ENCODE results near the gene ARHGEF9. TPM values are rescaled to one million over a fixed set of nuclear protein-coding genes. Genes with fewer than 3 reads are reported as not detected.
"Not testable (repeated sequence)": the region's sequence is repeated elsewhere in the genome, so short reads cannot be mapped to it uniquely, and the experiment has no call there.

ARHGEF9 gene
- total and polyA plus RNA-seq, 2 donors (not counting 1 experiment from before 2014, with no cell fraction given), result 11.5 to 18.5 TPM

DNA sequence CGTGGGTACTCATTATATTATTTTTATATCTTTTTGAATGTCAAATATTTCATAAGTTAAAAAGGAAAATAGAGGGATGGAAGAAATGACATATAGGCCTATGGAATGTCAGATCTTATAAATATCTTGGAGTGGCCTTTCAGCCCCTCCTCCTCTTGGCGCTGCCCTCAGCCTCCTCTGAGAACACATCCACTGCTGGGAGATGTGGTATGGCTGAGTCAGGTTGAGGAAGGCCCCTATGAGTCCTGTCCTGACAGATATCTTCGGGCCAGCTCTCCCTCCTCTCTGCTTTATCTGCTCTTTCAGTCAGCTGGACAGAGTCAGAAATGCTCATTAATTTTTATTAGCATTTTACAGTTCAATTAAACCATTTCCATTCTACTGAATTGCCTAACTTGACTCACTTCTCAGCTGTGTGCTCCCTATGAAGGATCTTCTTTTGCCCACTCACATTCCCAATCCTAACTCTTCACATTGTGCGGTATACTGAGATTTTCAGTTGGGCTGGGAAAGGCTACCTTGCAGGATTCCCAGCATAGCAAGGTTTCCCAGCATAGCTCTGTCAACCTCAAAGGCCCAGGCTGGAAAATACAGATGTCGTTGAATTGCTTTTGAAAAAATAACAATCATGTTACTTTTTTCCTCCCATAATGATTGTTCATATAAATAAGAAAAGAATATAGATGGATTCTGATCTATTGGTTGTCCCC, 128.0 kb downstream of the ARHGEF9 start:
- H3K36me3 ChIP-seq (ENCODE audit: control insufficient read depth, insufficient read depth, low read length), result no peaks in the 10 kb centered on the region
- no peak overlapping the region for H3K9ac ChIP-seq (ENCODE audit: insufficient read depth, low read length)
- no peaks in the 10 kb centered on the region for H3K79me2 ChIP-seq (ENCODE audit: control insufficient read depth, insufficient read depth, low read length)
- no peaks in the 10 kb centered on the region for H4K20me1 ChIP-seq (ENCODE audit: control insufficient read depth, extremely low read depth, insufficient read depth, low read length)
- no peaks in the 10 kb centered on the region for H3K27me3 ChIP-seq (ENCODE audit: control insufficient read depth, insufficient read depth, low read length)
- peak; percentile 38 to 85 for DNase-seq (ENCODE audit: low read depth in 2 of 2)
- no peak for TF ChIP-seq EZH2 (IDR thresholded peaks at IDR 0.05; ENCODE audit: low read length, missing control alignments)
- TF ChIP-seq CTCF (conservative IDR thresholded peaks at IDR 0.05 in 1 of 2, IDR thresholded peaks at IDR 0.05 in 1 of 2; ENCODE audit: low read depth in 1 of 2, low read length in 2 of 2), result no peak
- no peak overlapping the region for H2AFZ ChIP-seq (ENCODE audit: low read length)
- no peaks in the 10 kb centered on the region for H3K9me3 ChIP-seq (ENCODE audit: control insufficient read depth, insufficient read depth, low read depth, low read length)
- no peak overlapping the region for H3K4me2 ChIP-seq (ENCODE audit: extremely low read depth, insufficient read depth, low read length)
- H3K4me1 ChIP-seq (ENCODE audit: control insufficient read depth, extremely low read depth, insufficient read depth, low read length), result peaks cover 14% of the 10 kb centered on the region
- H3K27ac ChIP-seq (ENCODE audit: insufficient read depth, low read length), result peak overlapping the region; percentile 51
- H3K4me3 ChIP-seq (replicated peaks in 1 of 4; ENCODE audit: control extremely low read depth in 1 of 4, insufficient read depth in 1 of 4, low read depth in 3 of 4, low read length in 4 of 4), result no peak overlapping the region

GRCh38 chrX:63652086-63652765, 132.8 kb downstream of the ARHGEF9 start:
- Histone ChIP-seq H3K27me3 (ENCODE audit: control insufficient read depth, insufficient read depth, low read length) (no peaks in the 10 kb centered on the region), H3K36me3 (ENCODE audit: control insufficient read depth, insufficient read depth, low read length) (no peaks in the 10 kb centered on the region), H3K4me1 (ENCODE audit: control insufficient read depth, extremely low read depth, insufficient read depth, low read length) (peaks cover under 1% of the 10 kb centered on the region), H3K79me2 (ENCODE audit: control insufficient read depth, insufficient read depth, low read length) (no peaks in the 10 kb centered on the region), H3K27ac (ENCODE audit: insufficient read depth, low read length) (no peak overlapping the region), H3K9me3 (ENCODE audit: control insufficient read depth, insufficient read depth, low read depth, low read length) (no peaks in the 10 kb centered on the region), H4K20me1 (ENCODE audit: control insufficient read depth, extremely low read depth, insufficient read depth, low read length) (no peaks in the 10 kb centered on the region), H3K4me3 (replicated peaks in 1 of 4; ENCODE audit: control extremely low read depth in 1 of 4, insufficient read depth in 1 of 4, low read depth in 3 of 4, low read length in 4 of 4) (no peak overlapping the region), H2AFZ (ENCODE audit: low read length) (no peak overlapping the region), H3K9ac (ENCODE audit: insufficient read depth, low read length) (no peak overlapping the region), H3K4me2 (ENCODE audit: extremely low read depth, insufficient read depth, low read length) (no peak overlapping the region)
- TF ChIP-seq CTCF (conservative IDR thresholded peaks at IDR 0.05 in 1 of 2, IDR thresholded peaks at IDR 0.05 in 1 of 2; ENCODE audit: low read depth in 1 of 2, low read length in 2 of 2) (no peak), EZH2 (IDR thresholded peaks at IDR 0.05; ENCODE audit: low read length, missing control alignments) (no peak)
- peak in 1 of 2 donors; percentile 44 for DNase-seq (ENCODE audit: low read depth in 2 of 2)

GRCh38 chrX:63645748-63646147, 139.3 kb downstream of the ARHGEF9 start:
- not testable (repeated sequence) for H2AFZ ChIP-seq (ENCODE audit: low read length); DNase-seq (ENCODE audit: low read depth in 2 of 2); H3K36me3 ChIP-seq (ENCODE audit: control insufficient read depth, insufficient read depth, low read length); H3K9ac ChIP-seq (ENCODE audit: insufficient read depth, low read length); H3K9me3 ChIP-seq (ENCODE audit: control insufficient read depth, insufficient read depth, low read depth, low read length); H3K79me2 ChIP-seq (ENCODE audit: control insufficient read depth, insufficient read depth, low read length); H4K20me1 ChIP-seq (ENCODE audit: control insufficient read depth, extremely low read depth, insufficient read depth, low read length); H3K4me2 ChIP-seq (ENCODE audit: extremely low read depth, insufficient read depth, low read length); H3K4me1 ChIP-seq (ENCODE audit: control insufficient read depth, extremely low read depth, insufficient read depth, low read length); H3K27me3 ChIP-seq (ENCODE audit: control insufficient read depth, insufficient read depth, low read length); H3K27ac ChIP-seq (ENCODE audit: insufficient read depth, low read length); H3K4me3 ChIP-seq (replicated peaks in 1 of 4; ENCODE audit: control extremely low read depth in 1 of 4, insufficient read depth in 1 of 4, low read depth in 3 of 4, low read length in 4 of 4)

Data from fibroblast of lung (primary cell).